Progenitor cell of endocrine pancreas (in vitro differentiated cells): ENCODE results near the gene NT5M. TPM values are rescaled to one million over a fixed set of nuclear protein-coding genes. Genes with fewer than 3 reads are reported as not detected.
"Not testable (repeated sequence)": the region's sequence is repeated elsewhere in the genome, so short reads cannot be mapped to it uniquely, and the experiment has no call there.

Source experiments
- DNase-seq: peaks from one replicate; pipeline ENCODE4 v3.0.0; 2021; ENCODE audit warnings: low spot score; ENCODE audit not compliant: unreplicated experiment
- H3K27ac Mint-ChIP-seq: 2 replicates; pipeline ENCODE4 v1.8.0; 2021; ENCODE audit warnings: mild to moderate bottlenecking, moderate library complexity, mixed read lengths
- H3K27me3 Mint-ChIP-seq: 2 replicates; pipeline ENCODE4 v1.8.0; 2021; ENCODE audit warnings: mixed read lengths
- H3K36me3 Mint-ChIP-seq: 2 replicates; pipeline ENCODE4 v1.8.0; 2022; ENCODE audit warnings: mixed read lengths; ENCODE audit not compliant: insufficient read depth
- H3K4me1 Mint-ChIP-seq: 2 replicates; pipeline ENCODE4 v1.8.0; 2021; ENCODE audit warnings: low read depth, mixed read lengths
- H3K4me3 Mint-ChIP-seq: 2 replicates; pipeline ENCODE4 v1.8.0; 2021; ENCODE audit warnings: low read depth, mild to moderate bottlenecking, moderate library complexity, mixed read lengths
- H3K9me3 Mint-ChIP-seq: 2 replicates; pipeline ENCODE4 v1.8.0; 2021; ENCODE audit warnings: low read depth, mixed read lengths
- CTCF ChIP-seq: fragments of 200-600 bp; sonication (generic); IDR thresholded peaks from one replicate; pipeline ENCODE4 v1.5.0; 2021; ENCODE audit warnings: antibody characterized with exemption, mild to moderate bottlenecking; ENCODE audit not compliant: unreplicated experiment
- long read RNA-seq: library from polyadenylated mRNA; unstranded; transcript quantifications from one replicate; pipeline ENCODE4 v2.0.0, GENCODE V29; 2020
- total RNA-seq: library from RNA; stranded (reverse); gene quantifications from 2 replicates; pipeline ENCODE4 v1.2.1, GENCODE V29; 2021

The NT5M gene
- total RNA-seq = 2.4 TPM in 2 replicates
- long read RNA-seq = 0 reads

- peak; percentile 46 for DNase-seq
- H3K4me3 Mint-ChIP-seq = peak within 1 kb of the TSS; percentile 82
- peaks cover 2% of the 10 kb centered on the region for H3K4me1 Mint-ChIP-seq
- H3K27ac Mint-ChIP-seq = peak within 1 kb of the TSS; percentile 76
- H3K9me3 Mint-ChIP-seq = no peaks in the 10 kb centered on the region
- peaks cover 24% of the 10 kb centered on the region for H3K27me3 Mint-ChIP-seq
- TF ChIP-seq CTCF = no peak
- no peaks in the 10 kb centered on the region for H3K36me3 Mint-ChIP-seq
Observed at GRCh38 chr17:17303010-17303846, at the start of gene NT5M. TSS of gene NT5M (plus strand) at chr17:17303373. CDS start at chr17:17303551, 178 bp downstream.

- H3K36me3 Mint-ChIP-seq = peaks cover 26% of the 10 kb centered on the region
- H3K27ac Mint-ChIP-seq = no peak overlapping the region
- no peak for DNase-seq
- no peak for TF ChIP-seq CTCF
- no peak overlapping the region for H3K4me3 Mint-ChIP-seq
- H3K9me3 Mint-ChIP-seq = no peaks in the 10 kb centered on the region
- peaks cover 4% of the 10 kb centered on the region for H3K4me1 Mint-ChIP-seq
- no peaks in the 10 kb centered on the region for H3K27me3 Mint-ChIP-seq
Observed at GRCh38 chr17:17253406-17253805, 49.8 kb upstream of the NT5M start.

GRCh38 chr17:17254036-17254435 is 49.1 kb upstream of the NT5M start:
- Mint-ChIP-seq H3K9me3 (no peaks in the 10 kb centered on the region), H3K36me3 (peaks cover 28% of the 10 kb centered on the region), H3K4me3 (no peak overlapping the region), H3K27ac (no peak overlapping the region), H3K4me1 (peaks cover 4% of the 10 kb centered on the region), H3K27me3 (no peaks in the 10 kb centered on the region)
- no peak for DNase-seq
- no peak for TF ChIP-seq CTCF

- DNase-seq, H3K4me3 Mint-ChIP-seq, H3K9me3 Mint-ChIP-seq, H3K27ac Mint-ChIP-seq, H3K27me3 Mint-ChIP-seq, H3K4me1 Mint-ChIP-seq: not testable (repeated sequence)
- peaks cover 32% of the 10 kb centered on the region for H3K36me3 Mint-ChIP-seq
Observed at GRCh38 chr17:17255689-17256088, 47.5 kb upstream of the NT5M start.

GRCh38 chr17:17256316-17256715 is 46.9 kb upstream of the NT5M start:
- peaks cover 34% of the 10 kb centered on the region for H3K36me3 Mint-ChIP-seq
- no peak for DNase-seq
- no peaks in the 10 kb centered on the region for H3K9me3 Mint-ChIP-seq
- H3K27ac Mint-ChIP-seq = no peak overlapping the region
- no peak for TF ChIP-seq CTCF
- no peak overlapping the region for H3K4me3 Mint-ChIP-seq
- peaks cover 4% of the 10 kb centered on the region for H3K4me1 Mint-ChIP-seq
- H3K27me3 Mint-ChIP-seq = no peaks in the 10 kb centered on the region

GRCh38 chr17:17258011-17258410 is 45.2 kb upstream of the NT5M start:
- Mint-ChIP-seq H3K36me3 (peaks cover 32% of the 10 kb centered on the region), H3K4me3 (no peak overlapping the region), H3K27ac (no peak overlapping the region), H3K9me3 (no peaks in the 10 kb centered on the region), H3K27me3 (no peaks in the 10 kb centered on the region), H3K4me1 (peaks cover 1% of the 10 kb centered on the region)
- no peak for DNase-seq
- no peak for TF ChIP-seq CTCF
